H1 (cell line): ENCODE data around the gene MIER3. TPM values are rescaled to one million over a fixed set of nuclear protein-coding genes. Genes with fewer than 3 reads are reported as not detected.
A peak's percentile ranks its signal among the peaks of the same experiment; 100 is the strongest.

Experiments used
- CREB1 ChIP-seq: IDR thresholded peaks from 2 replicates; pipeline ENCODE4 v1.6.1; 2012; ENCODE audit warnings: inconsistent platforms
- FOSL1 ChIP-seq: IDR thresholded peaks from 2 replicates; pipeline ENCODE4 v1.6.1; 2011; ENCODE audit warnings: mild to moderate bottlenecking, low read depth, low read length, moderate library complexity; ENCODE audit not compliant: insufficient read depth
- JUN ChIP-seq: IDR thresholded peaks from 2 replicates; pipeline ENCODE4 v1.6.1; 2011; ENCODE audit warnings: low read depth, mild to moderate bottlenecking, improper control_type of control experiment, low read length
- NRF1 ChIP-seq: IDR thresholded peaks from 2 replicates; pipeline ENCODE4 v1.6.1; 2011; ENCODE audit warnings: mild to moderate bottlenecking, low read depth, low read length, improper control_type of control experiment
- PHF8 ChIP-seq: fragments of 200-600 bp; sonication (generic); conservative IDR thresholded peaks from 2 replicates; pipeline ENCODE4 v1.7.1; 2012; ENCODE audit warnings: low read depth, mild to moderate bottlenecking, inconsistent platforms, low read length, moderate library complexity
- POLR2A ChIP-seq, 2 experiments: IDR thresholded peaks; 1 replicate in 1 of 2; 2 replicates in 1 of 2; pipeline ENCODE4 v1.6.1; 2011; ENCODE audit warnings: low read depth in 2 of 2, low read length in 2 of 2, mild to moderate bottlenecking in 2 of 2; ENCODE audit errors: control extremely low read depth in 1 of 2
- POLR2AphosphoS5 ChIP-seq: IDR thresholded peaks from 2 replicates; pipeline ENCODE4 v1.6.1; 2011; ENCODE audit warnings: low read depth, low read length
- RBBP5 ChIP-seq: IDR thresholded peaks from 2 replicates; pipeline ENCODE4 v1.7.1; 2012; ENCODE audit warnings: low read depth, mild to moderate bottlenecking, inconsistent platforms, low read length, moderate library complexity, borderline replicate concordance
- SP1 ChIP-seq: IDR thresholded peaks from 2 replicates; pipeline ENCODE4 v1.6.1; 2011; ENCODE audit warnings: low read depth, low read length
- polyA plus RNA-seq, 7 experiments: library from polyadenylated mRNA; depleted of rRNA in 3 of 7; stranded (reverse) in 5 of 7; unstranded in 2 of 7; fragments of >200 nt in 5 of 7; fragments of 200-250 nt in 2 of 7; gene quantifications; 1 replicate in 5 of 7; 2 replicates in 1 of 7; 4 replicates in 1 of 7; pipeline versions ENCODE4 v1.2.1 to v1.2.3, GENCODE V29; 2011 to 2013; ENCODE audit warnings: missing spikeins in 2 of 7, mixed read lengths in 2 of 7
- total RNA-seq: library from RNA; stranded (reverse); fragmentation: NEBNext Ultra II Directional; extraction: Animal tissue kit (Norgen Biotek cat#: 25700); gene quantifications from 2 replicates; pipeline ENCODE4 v1.2.1, GENCODE V29; 2021
- TF ChIP-seq, protein P1 (sequence below): fragments of 300-600 bp; sonication (generic); IDR thresholded peaks from 2 replicates; pipeline ENCODE4 v1.7.1; 2012; ENCODE audit warnings: low read length, moderate library complexity, mild to moderate bottlenecking, inconsistent platforms; ENCODE audit not compliant: insufficient replicate concordance
- TF ChIP-seq, protein P2 (sequence below): IDR thresholded peaks from 2 replicates; pipeline ENCODE4 v1.6.1; 2011; ENCODE audit warnings: low read depth, mild to moderate bottlenecking, low read length; ENCODE audit not compliant: insufficient read depth

Gene MIER3
- total and polyA plus RNA-seq, 2 of the 8 experiments (the other 6 are each of a cell fraction or from before 2014, with no cell fraction given): 9.6 to 33.3 TPM

DNA sequence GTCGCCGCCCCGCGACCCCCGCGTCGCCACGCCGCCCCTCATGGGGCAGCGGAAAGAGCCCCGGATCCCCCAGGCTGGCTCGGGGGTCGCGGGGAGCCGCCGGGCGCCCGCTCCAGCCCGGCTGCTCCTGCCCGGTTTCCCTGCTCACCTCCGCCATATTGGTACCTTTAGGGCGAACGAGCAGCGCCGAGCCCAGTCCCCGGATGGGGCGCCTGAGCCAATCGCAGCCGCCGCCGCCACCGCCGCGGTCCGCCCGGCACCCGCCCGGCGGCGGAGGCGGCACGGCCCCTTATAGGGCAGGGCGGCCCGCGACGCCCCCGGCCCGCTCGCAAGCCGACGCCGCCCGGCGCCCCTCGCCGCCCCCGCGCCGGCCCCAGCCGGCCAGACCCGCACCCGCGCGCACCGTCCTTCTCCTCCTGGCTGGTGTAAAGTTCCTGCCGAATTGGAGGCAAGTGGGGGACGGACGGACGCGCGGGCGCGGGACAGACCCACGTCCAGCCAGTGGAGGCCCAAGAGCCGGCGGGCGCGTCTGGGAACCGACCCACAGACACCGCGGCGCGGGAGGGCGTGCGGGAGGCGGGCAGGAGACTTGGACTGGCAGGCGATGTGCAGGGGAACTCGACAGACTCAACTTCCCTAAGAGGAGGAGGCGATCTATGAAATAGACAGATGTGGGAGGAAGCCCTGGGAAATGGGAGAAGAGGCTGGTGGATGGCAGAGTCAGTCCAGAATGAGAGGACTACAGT lies at the start of gene MIER3 (continued):
- TF ChIP-seq, protein P1, sequence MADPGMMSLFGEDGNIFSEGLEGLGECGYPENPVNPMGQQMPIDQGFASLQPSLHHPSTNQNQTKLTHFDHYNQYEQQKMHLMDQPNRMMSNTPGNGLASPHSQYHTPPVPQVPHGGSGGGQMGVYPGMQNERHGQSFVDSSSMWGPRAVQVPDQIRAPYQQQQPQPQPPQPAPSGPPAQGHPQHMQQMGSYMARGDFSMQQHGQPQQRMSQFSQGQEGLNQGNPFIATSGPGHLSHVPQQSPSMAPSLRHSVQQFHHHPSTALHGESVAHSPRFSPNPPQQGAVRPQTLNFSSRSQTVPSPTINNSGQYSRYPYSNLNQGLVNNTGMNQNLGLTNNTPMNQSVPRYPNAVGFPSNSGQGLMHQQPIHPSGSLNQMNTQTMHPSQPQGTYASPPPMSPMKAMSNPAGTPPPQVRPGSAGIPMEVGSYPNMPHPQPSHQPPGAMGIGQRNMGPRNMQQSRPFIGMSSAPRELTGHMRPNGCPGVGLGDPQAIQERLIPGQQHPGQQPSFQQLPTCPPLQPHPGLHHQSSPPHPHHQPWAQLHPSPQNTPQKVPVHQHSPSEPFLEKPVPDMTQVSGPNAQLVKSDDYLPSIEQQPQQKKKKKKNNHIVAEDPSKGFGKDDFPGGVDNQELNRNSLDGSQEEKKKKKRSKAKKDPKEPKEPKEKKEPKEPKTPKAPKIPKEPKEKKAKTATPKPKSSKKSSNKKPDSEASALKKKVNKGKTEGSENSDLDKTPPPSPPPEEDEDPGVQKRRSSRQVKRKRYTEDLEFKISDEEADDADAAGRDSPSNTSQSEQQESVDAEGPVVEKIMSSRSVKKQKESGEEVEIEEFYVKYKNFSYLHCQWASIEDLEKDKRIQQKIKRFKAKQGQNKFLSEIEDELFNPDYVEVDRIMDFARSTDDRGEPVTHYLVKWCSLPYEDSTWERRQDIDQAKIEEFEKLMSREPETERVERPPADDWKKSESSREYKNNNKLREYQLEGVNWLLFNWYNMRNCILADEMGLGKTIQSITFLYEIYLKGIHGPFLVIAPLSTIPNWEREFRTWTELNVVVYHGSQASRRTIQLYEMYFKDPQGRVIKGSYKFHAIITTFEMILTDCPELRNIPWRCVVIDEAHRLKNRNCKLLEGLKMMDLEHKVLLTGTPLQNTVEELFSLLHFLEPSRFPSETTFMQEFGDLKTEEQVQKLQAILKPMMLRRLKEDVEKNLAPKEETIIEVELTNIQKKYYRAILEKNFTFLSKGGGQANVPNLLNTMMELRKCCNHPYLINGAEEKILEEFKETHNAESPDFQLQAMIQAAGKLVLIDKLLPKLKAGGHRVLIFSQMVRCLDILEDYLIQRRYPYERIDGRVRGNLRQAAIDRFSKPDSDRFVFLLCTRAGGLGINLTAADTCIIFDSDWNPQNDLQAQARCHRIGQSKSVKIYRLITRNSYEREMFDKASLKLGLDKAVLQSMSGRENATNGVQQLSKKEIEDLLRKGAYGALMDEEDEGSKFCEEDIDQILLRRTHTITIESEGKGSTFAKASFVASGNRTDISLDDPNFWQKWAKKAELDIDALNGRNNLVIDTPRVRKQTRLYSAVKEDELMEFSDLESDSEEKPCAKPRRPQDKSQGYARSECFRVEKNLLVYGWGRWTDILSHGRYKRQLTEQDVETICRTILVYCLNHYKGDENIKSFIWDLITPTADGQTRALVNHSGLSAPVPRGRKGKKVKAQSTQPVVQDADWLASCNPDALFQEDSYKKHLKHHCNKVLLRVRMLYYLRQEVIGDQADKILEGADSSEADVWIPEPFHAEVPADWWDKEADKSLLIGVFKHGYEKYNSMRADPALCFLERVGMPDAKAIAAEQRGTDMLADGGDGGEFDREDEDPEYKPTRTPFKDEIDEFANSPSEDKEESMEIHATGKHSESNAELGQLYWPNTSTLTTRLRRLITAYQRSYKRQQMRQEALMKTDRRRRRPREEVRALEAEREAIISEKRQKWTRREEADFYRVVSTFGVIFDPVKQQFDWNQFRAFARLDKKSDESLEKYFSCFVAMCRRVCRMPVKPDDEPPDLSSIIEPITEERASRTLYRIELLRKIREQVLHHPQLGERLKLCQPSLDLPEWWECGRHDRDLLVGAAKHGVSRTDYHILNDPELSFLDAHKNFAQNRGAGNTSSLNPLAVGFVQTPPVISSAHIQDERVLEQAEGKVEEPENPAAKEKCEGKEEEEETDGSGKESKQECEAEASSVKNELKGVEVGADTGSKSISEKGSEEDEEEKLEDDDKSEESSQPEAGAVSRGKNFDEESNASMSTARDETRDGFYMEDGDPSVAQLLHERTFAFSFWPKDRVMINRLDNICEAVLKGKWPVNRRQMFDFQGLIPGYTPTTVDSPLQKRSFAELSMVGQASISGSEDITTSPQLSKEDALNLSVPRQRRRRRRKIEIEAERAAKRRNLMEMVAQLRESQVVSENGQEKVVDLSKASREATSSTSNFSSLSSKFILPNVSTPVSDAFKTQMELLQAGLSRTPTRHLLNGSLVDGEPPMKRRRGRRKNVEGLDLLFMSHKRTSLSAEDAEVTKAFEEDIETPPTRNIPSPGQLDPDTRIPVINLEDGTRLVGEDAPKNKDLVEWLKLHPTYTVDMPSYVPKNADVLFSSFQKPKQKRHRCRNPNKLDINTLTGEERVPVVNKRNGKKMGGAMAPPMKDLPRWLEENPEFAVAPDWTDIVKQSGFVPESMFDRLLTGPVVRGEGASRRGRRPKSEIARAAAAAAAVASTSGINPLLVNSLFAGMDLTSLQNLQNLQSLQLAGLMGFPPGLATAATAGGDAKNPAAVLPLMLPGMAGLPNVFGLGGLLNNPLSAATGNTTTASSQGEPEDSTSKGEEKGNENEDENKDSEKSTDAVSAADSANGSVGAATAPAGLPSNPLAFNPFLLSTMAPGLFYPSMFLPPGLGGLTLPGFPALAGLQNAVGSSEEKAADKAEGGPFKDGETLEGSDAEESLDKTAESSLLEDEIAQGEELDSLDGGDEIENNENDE: no peak
- no peak for TF ChIP-seq NRF1
- TF ChIP-seq POLR2AphosphoS5: no peak
- TF ChIP-seq POLR2A (IDR thresholded peaks at IDR 0.05; ENCODE audit: control extremely low read depth in 1 of 2, low read depth in 2 of 2, low read length in 2 of 2): peak in 1 of 2 experiments; percentile 75; a peak in 2 of 3 replicates
- peak; percentile 72 for TF ChIP-seq PHF8
- TF ChIP-seq SP1: no peak
- no peak for TF ChIP-seq RBBP5
- no peak for TF ChIP-seq JUN
- TF ChIP-seq, protein P2, sequence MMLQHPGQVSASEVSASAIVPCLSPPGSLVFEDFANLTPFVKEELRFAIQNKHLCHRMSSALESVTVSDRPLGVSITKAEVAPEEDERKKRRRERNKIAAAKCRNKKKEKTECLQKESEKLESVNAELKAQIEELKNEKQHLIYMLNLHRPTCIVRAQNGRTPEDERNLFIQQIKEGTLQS: no peak
- no peak for TF ChIP-seq FOSL1
- no peak for TF ChIP-seq CREB1
